Right hindlimb (tissue), 1 donor: Measurements from ENCODE around the gene ARMC3.
"Not testable (repeated sequence)": the region's sequence is repeated elsewhere in the genome, so short reads cannot be mapped to it uniquely, and the experiment has no call there.

Source experiments
- DNase-seq: peaks from one replicate; pipeline ENCODE4 v3.0.0-alpha.2; 2018

Gene ARMC3

GRCh38 chr10:23051855-23052331 lies 124.0 kb downstream of the ARMC3 start:
- no peak for DNase-seq

GRCh38 chr10:23053036-23053435 lies 125.2 kb downstream of the ARMC3 start:
- no peak for DNase-seq

GRCh38 chr10:23055424-23056185 lies 127.8 kb downstream of the ARMC3 start:
- DNase-seq = no peak

GRCh38 chr10:23056186-23056579 lies 128.3 kb downstream of the ARMC3 start:
- no peak for DNase-seq

- DNase-seq = no peak
Observed at GRCh38 chr10:23058366-23058765, 130.5 kb downstream of the ARMC3 start.

GRCh38 chr10:23060918-23061317 lies 133.1 kb downstream of the ARMC3 start:
- DNase-seq = no peak

GRCh38 chr10:23063045-23063972 lies 135.5 kb downstream of the ARMC3 start:
- DNase-seq = peak; percentile 53

GRCh38 chr10:23063973-23064812 lies 136.3 kb downstream of the ARMC3 start:
- DNase-seq = peak; percentile 49

GRCh38 chr10:23064813-23065114 lies 136.9 kb downstream of the ARMC3 start:
- DNase-seq = not testable (repeated sequence)

GRCh38 chr10:23065181-23065948 lies 137.5 kb downstream of the ARMC3 start:
- peak; percentile 84 for DNase-seq

GRCh38 chr10:23067337-23067736 lies 139.5 kb downstream of the ARMC3 start:
- DNase-seq = no peak

GRCh38 chr10:23067939-23068775 lies 140.3 kb downstream of the ARMC3 start:
- DNase-seq = peak; percentile 71

- no peak for DNase-seq
Observed at GRCh38 chr10:23069019-23069815, 141.4 kb downstream of the ARMC3 start.

- DNase-seq = not testable (repeated sequence)
Observed at GRCh38 chr10:23070092-23070912, 142.4 kb downstream of the ARMC3 start.

GRCh38 chr10:23070913-23071218 lies 143.0 kb downstream of the ARMC3 start:
- DNase-seq = no peak

- not testable (repeated sequence) for DNase-seq
Observed at GRCh38 chr10:23072593-23072992, 144.7 kb downstream of the ARMC3 start.

- DNase-seq = no peak
Observed at GRCh38 chr10:23073527-23073926, 145.7 kb downstream of the ARMC3 start.

GRCh38 chr10:23075672-23076071 lies 147.8 kb downstream of the ARMC3 start:
- no peak for DNase-seq

GRCh38 chr10:23078114-23078513 lies 150.3 kb downstream of the ARMC3 start:
- no peak for DNase-seq

GRCh38 chr10:23079700-23080099 lies 151.8 kb downstream of the ARMC3 start:
- no peak for DNase-seq
